ENCODE measurements around the gene GPRIN2.

The GPRIN2 gene

GRCh38 chr10:46565591-46566332 lies 9.3 kb upstream of the GPRIN2 start:
- DNase-seq = peak; percentile 50

- DNase-seq = no peak
These were observed 4.5 kb upstream of the GPRIN2 start for GRCh38 chr10:46560952-46561351.

GRCh38 chr10:46560381-46560780 lies 3.9 kb upstream of the GPRIN2 start:
- DNase-seq = no peak

GRCh38 chr10:46559231-46559671 lies 2.8 kb upstream of the GPRIN2 start:
- no peak for DNase-seq

GRCh38 chr10:46558392-46559185 lies 2.1 kb upstream of the GPRIN2 start:
- no peak for DNase-seq

- DNase-seq = no peak
These were observed 1.6 kb upstream of the GPRIN2 start for GRCh38 chr10:46558122-46558391.

GRCh38 chr10:46557319-46558121 lies 1.1 kb upstream of the GPRIN2 start:
- DNase-seq = no peak

- no peak for DNase-seq
These were observed 544 bp downstream of the GPRIN2 start for GRCh38 chr10:46555713-46556514.

- no peak for DNase-seq
These were observed 1.1 kb downstream of the GPRIN2 start for GRCh38 chr10:46555366-46555712.

GRCh38 chr10:46554166-46554781 lies 2.2 kb downstream of the GPRIN2 start:
- no peak for DNase-seq

GRCh38 chr10:46553238-46554049 lies 3.0 kb downstream of the GPRIN2 start:
- DNase-seq = no peak

- no peak for DNase-seq
These were observed 3.8 kb downstream of the GPRIN2 start for GRCh38 chr10:46552526-46553237.

- no peak for DNase-seq
These were observed 4.5 kb downstream of the GPRIN2 start for GRCh38 chr10:46551701-46552525.

- DNase-seq = no peak
These were observed 5.4 kb downstream of the GPRIN2 start for GRCh38 chr10:46550795-46551700.

GRCh38 chr10:46550076-46550790 lies 6.2 kb downstream of the GPRIN2 start:
- no peak for DNase-seq

GRCh38 chr10:46549171-46550075 lies 7.0 kb downstream of the GPRIN2 start:
- no peak for DNase-seq

- DNase-seq = no peak
These were observed 7.9 kb downstream of the GPRIN2 start for GRCh38 chr10:46548498-46549090.
